A549 (cell line): Measurements from ENCODE around the gene RUNX1. TPM values are rescaled to one million over a fixed set of nuclear protein-coding genes. Genes with fewer than 3 reads are reported as not detected.

Experiments used
- ATAC-seq, 2 experiments: fragments of 200-7000 bp in 1 of 2; fragments of >200 bp in 1 of 2; cut with Nextera tagmentation in 1 of 2; cut with Tn5 transposase in 1 of 2; 3 replicates each; pipeline versions ENCODE4 v1.8.0 to v1.9.1; 2018 to 2020; ENCODE audit warnings: mild to moderate bottlenecking in 1 of 2, moderate library complexity in 1 of 2
- CTCF ChIA-PET: fragments of 300-600 bp; sonication (Branson Sonifier 250); formaldehyde crosslinking; extraction: SDS; loops from one replicate; lab custom pipeline; 2021; ENCODE audit warnings: antibody characterized with exemption, inconsistent platforms; lab: Yijun Ruan, JAX
- POLR2A ChIA-PET: fragments of 350-600 bp; formaldehyde crosslinking; extraction: SDS; loops from one replicate; lab custom pipeline; 2021; ENCODE audit warnings: antibody characterized with exemption, inconsistent platforms; lab: Yijun Ruan, JAX
- DNase-seq, 2 experiments: peaks; one replicate each; pipeline versions ENCODE4 v3.0.0 to v3.0.0-alpha.2; 2011 to 2016; ENCODE audit warnings: low read depth in 1 of 2, low spot score in 1 of 2
- FAIRE-seq: peaks from 2 replicates; lab custom pipeline; 2011; peaks lifted over from hg19 to GRCh38; lab: Jason Lieb, UNC
- H3K27ac ChIP-seq, 2 experiments: fragments of >200 bp; sonication (Bioruptor Twin); formaldehyde crosslinking; 3 replicates each; pipeline ENCODE4 v1.5.1; 2016 to 2017
- H3K4me1 ChIP-seq: fragments of >200 bp; sonication (Bioruptor Twin); formaldehyde crosslinking; 3 replicates; pipeline ENCODE4 v1.6.1; 2016
- H3K4me2 ChIP-seq: fragments of >200 bp; sonication (Bioruptor Twin); formaldehyde crosslinking; 3 replicates; pipeline ENCODE4 v1.6.1; 2016
- H3K4me3 ChIP-seq: fragments of >200 bp; sonication (Bioruptor Twin); formaldehyde crosslinking; 3 replicates; pipeline ENCODE4 v1.5.1; 2016
- H3K9me3 ChIP-seq: fragments of >200 bp; sonication (Bioruptor Twin); formaldehyde crosslinking; 3 replicates; pipeline ENCODE4 v1.6.1; 2016
- CBX2 ChIP-seq: fragments of 200-600 bp; sonication (generic); IDR thresholded peaks from 2 replicates; pipeline ENCODE4 v1.6.1; 2016; ENCODE audit warnings: low read depth, mild to moderate bottlenecking, borderline replicate concordance
- FOSL2 ChIP-seq, 2 experiments: fragments of 450-650 bp in 1 of 2; fragments of >200 bp in 1 of 2; sonication (Bioruptor Twin) in 1 of 2; formaldehyde crosslinking; IDR thresholded peaks; 2 replicates each; pipeline versions ENCODE4 v1.5.0 to v1.6.1; 2016 to 2020; ENCODE audit warnings: mild to moderate bottlenecking in 1 of 2, moderate library complexity in 1 of 2
- FOXS1 ChIP-seq: fragments of 250-450 bp; sonication (Bioruptor Pico); IDR thresholded peaks from 2 replicates; pipeline ENCODE4 v1.5.0; 2020; ENCODE audit warnings: mild to moderate bottlenecking, moderate library complexity
- HDAC2 ChIP-seq: fragments of 200-600 bp; sonication (generic); IDR thresholded peaks from 2 replicates; pipeline ENCODE4 v1.6.1; 2016
- HOXA7 ChIP-seq: fragments of 250-450 bp; sonication (Bioruptor Pico); IDR thresholded peaks from 2 replicates; pipeline ENCODE4 v1.5.0; 2020; ENCODE audit warnings: mild to moderate bottlenecking, moderate library complexity
- HOXB13 ChIP-seq: fragments of 250-450 bp; sonication (Bioruptor Pico); IDR thresholded peaks from 2 replicates; pipeline ENCODE4 v1.5.0; 2020; ENCODE audit warnings: low read depth, mild to moderate bottlenecking, moderate library complexity
- JUNB ChIP-seq: fragments of >200 bp; sonication (Bioruptor Twin); formaldehyde crosslinking; IDR thresholded peaks from 2 replicates; pipeline ENCODE4 v1.6.1; 2016
- NFE2L2 ChIP-seq: fragments of 150-350 bp; conservative IDR thresholded peaks from 2 replicates; pipeline ENCODE4 v1.6.1; 2014; ENCODE audit warnings: low read length
- NPAS2 ChIP-seq: fragments of 250-450 bp; sonication (Bioruptor Pico); IDR thresholded peaks from 2 replicates; pipeline ENCODE4 v1.8.0; 2022; ENCODE audit warnings: mild to moderate bottlenecking, moderate library complexity, borderline replicate concordance
- RFX5 ChIP-seq: fragments of 450-650 bp; IDR thresholded peaks from 2 replicates; pipeline ENCODE4 v1.7.1; 2014; ENCODE audit warnings: antibody characterized with exemption, mild to moderate bottlenecking, moderate library complexity
- WGBS: methylation state at CpG from one replicate; pipeline ENCODE4 v1.1.6; 2017; ENCODE audit errors: missing lambda C conversion rate; 5-methylcytosine and 5-hydroxymethylcytosine counted together
- polyA plus RNA-seq, 4 experiments: library from polyadenylated mRNA; depleted of rRNA in 3 of 4; stranded (reverse); fragments of >200 nt; fragmentation: RNase III in 1 of 4; extraction: RNeasy Plus Mini Kit Qiagen cat#74134 plus additional on column Dnase treatment in 1 of 4; gene quantifications; 2 replicates in 3 of 4; 3 replicates in 1 of 4; pipeline ENCODE4 v1.2.3, GENCODE V29; 2011 to 2017
- TF ChIP-seq, protein P1 (sequence below): IDR thresholded peaks from 2 replicates; pipeline ENCODE4 v1.6.1; 2012
- TF ChIP-seq, protein P2 (sequence below): fragments of 200-600 bp; sonication (generic); IDR thresholded peaks from 2 replicates; pipeline ENCODE4 v1.6.1; 2016; ENCODE audit warnings: antibody characterized with exemption, mild to moderate bottlenecking, moderate library complexity
- TF ChIP-seq, protein P3 (sequence below): IDR thresholded peaks from 2 replicates; pipeline ENCODE4 v1.6.1; 2012
- TF ChIP-seq, protein P4 (sequence below): fragments of 250-450 bp; sonication (Bioruptor Pico); IDR thresholded peaks from 2 replicates; pipeline ENCODE4 v1.5.0; 2020; ENCODE audit warnings: low read depth, mild to moderate bottlenecking, moderate library complexity
- TF ChIP-seq, protein P5 (sequence below): fragments of 150-350 bp; IDR thresholded peaks from 2 replicates; pipeline ENCODE4 v1.6.1; 2014; ENCODE audit warnings: low read depth, mild to moderate bottlenecking, low read length
- TF ChIP-seq, protein P6 (sequence below): fragments of >200 bp; sonication (Bioruptor Twin); formaldehyde crosslinking; IDR thresholded peaks from 3 replicates; pipeline ENCODE4 v1.6.1; 2016

Gene RUNX1
- polyA plus RNA-seq, 2 of the 4 experiments (the other 2 are of a cell fraction) = 5.5 TPM

DNA sequence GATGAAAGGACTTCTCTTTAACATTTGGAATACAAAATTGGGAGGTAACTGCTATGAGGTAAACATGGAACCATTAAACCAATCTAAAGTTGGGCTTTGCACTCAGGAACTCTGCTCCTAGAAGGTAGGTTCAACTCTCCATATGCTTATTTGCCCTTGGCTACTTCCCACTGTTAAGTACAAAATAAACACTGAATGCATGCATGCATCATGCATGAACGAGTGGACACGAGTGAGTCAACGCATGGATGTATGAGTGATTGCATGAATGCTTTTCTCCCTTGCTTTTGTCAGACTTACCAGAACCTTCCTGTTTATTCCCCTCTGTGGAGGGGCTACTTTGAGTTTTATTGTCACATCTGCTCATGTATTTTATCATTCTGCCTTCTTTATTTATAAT is 42.4 kb upstream of the RUNX1 start:
- Histone ChIP-seq H3K9me3 (no peaks in the 10 kb centered on the region), H3K4me3 (no peak overlapping the region), H3K4me2 (no peak overlapping the region), H3K27ac (no peak overlapping the region), H3K4me1 (no peaks in the 10 kb centered on the region)
- WGBS = 87% methylated on average over 3 of the region's 3 CpGs
- ChIA-PET POLR2A (no interaction called here), CTCF (no interaction called here)
- no peak for FAIRE-seq
- ATAC-seq = no peak
- DNase-seq = no peak
- TF ChIP-seq, protein P1, sequence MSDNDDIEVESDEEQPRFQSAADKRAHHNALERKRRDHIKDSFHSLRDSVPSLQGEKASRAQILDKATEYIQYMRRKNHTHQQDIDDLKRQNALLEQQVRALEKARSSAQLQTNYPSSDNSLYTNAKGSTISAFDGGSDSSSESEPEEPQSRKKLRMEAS = no peak
- TF ChIP-seq HOXB13 (no peak), JUNB (no peak), HOXA7 (CRISPR knock-in tag) (no peak), HDAC2 (no peak), FOXS1 (CRISPR knock-in tag) (no peak), NFE2L2 (no peak)
- TF ChIP-seq, protein P2, sequence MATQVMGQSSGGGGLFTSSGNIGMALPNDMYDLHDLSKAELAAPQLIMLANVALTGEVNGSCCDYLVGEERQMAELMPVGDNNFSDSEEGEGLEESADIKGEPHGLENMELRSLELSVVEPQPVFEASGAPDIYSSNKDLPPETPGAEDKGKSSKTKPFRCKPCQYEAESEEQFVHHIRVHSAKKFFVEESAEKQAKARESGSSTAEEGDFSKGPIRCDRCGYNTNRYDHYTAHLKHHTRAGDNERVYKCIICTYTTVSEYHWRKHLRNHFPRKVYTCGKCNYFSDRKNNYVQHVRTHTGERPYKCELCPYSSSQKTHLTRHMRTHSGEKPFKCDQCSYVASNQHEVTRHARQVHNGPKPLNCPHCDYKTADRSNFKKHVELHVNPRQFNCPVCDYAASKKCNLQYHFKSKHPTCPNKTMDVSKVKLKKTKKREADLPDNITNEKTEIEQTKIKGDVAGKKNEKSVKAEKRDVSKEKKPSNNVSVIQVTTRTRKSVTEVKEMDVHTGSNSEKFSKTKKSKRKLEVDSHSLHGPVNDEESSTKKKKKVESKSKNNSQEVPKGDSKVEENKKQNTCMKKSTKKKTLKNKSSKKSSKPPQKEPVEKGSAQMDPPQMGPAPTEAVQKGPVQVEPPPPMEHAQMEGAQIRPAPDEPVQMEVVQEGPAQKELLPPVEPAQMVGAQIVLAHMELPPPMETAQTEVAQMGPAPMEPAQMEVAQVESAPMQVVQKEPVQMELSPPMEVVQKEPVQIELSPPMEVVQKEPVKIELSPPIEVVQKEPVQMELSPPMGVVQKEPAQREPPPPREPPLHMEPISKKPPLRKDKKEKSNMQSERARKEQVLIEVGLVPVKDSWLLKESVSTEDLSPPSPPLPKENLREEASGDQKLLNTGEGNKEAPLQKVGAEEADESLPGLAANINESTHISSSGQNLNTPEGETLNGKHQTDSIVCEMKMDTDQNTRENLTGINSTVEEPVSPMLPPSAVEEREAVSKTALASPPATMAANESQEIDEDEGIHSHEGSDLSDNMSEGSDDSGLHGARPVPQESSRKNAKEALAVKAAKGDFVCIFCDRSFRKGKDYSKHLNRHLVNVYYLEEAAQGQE = no peak
- TF ChIP-seq, protein P3, sequence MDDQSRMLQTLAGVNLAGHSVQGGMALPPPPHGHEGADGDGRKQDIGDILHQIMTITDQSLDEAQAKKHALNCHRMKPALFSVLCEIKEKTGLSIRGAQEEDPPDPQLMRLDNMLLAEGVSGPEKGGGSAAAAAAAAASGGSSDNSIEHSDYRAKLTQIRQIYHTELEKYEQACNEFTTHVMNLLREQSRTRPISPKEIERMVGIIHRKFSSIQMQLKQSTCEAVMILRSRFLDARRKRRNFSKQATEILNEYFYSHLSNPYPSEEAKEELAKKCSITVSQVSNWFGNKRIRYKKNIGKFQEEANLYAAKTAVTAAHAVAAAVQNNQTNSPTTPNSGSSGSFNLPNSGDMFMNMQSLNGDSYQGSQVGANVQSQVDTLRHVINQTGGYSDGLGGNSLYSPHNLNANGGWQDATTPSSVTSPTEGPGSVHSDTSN = no peak
- TF ChIP-seq, protein P4, sequence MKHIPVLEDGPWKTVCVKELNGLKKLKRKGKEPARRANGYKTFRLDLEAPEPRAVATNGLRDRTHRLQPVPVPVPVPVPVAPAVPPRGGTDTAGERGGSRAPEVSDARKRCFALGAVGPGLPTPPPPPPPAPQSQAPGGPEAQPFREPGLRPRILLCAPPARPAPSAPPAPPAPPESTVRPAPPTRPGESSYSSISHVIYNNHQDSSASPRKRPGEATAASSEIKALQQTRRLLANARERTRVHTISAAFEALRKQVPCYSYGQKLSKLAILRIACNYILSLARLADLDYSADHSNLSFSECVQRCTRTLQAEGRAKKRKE (CRISPR knock-in tag) = no peak
- TF ChIP-seq, protein P5, sequence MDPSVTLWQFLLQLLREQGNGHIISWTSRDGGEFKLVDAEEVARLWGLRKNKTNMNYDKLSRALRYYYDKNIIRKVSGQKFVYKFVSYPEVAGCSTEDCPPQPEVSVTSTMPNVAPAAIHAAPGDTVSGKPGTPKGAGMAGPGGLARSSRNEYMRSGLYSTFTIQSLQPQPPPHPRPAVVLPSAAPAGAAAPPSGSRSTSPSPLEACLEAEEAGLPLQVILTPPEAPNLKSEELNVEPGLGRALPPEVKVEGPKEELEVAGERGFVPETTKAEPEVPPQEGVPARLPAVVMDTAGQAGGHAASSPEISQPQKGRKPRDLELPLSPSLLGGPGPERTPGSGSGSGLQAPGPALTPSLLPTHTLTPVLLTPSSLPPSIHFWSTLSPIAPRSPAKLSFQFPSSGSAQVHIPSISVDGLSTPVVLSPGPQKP = no peak

DNA sequence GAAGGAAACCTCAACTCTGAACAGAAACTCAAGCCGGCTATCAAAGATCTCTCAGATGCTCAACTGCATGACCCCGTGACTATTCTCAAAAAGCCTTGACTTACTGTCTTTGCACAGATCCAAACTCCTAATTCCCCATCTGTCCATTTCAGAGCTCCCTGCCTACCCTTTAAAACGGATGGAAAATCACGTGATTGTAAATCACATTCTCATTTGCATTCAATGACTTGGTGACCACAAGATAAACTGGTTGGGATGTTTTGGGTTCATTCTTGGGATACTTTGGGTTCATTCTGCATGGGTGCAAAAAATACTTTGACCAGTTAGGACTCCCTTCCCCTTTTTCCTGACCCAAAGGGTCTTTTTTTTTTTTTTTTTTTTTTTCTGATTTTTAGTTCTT is 41.3 kb upstream of the RUNX1 start:
- 62% methylated on average over 4 of the region's 4 CpGs for WGBS
- Histone ChIP-seq H3K4me1 (no peaks in the 10 kb centered on the region; the same call in 2 of the 3 replicates), H3K4me2 (no peak overlapping the region), H3K27ac (no peak overlapping the region), H3K4me3 (no peak overlapping the region), H3K9me3 (no peaks in the 10 kb centered on the region)
- DNase-seq (no peak), FAIRE-seq (no peak), ATAC-seq (no peak)
- ChIA-PET CTCF (no interaction called here), POLR2A (no interaction called here)
- TF ChIP-seq CBX2 = no peak
- TF ChIP-seq, protein P1 = no peak
- no peak for TF ChIP-seq NPAS2 (CRISPR knock-in tag)
- TF ChIP-seq HDAC2 = no peak
- TF ChIP-seq FOSL2 (IDR thresholded peaks at IDR 0.05) = no peak
- TF ChIP-seq FOSL2 (CRISPR knock-in tag; IDR thresholded peaks at IDR 0.05) = no peak
- TF ChIP-seq, protein P6, sequence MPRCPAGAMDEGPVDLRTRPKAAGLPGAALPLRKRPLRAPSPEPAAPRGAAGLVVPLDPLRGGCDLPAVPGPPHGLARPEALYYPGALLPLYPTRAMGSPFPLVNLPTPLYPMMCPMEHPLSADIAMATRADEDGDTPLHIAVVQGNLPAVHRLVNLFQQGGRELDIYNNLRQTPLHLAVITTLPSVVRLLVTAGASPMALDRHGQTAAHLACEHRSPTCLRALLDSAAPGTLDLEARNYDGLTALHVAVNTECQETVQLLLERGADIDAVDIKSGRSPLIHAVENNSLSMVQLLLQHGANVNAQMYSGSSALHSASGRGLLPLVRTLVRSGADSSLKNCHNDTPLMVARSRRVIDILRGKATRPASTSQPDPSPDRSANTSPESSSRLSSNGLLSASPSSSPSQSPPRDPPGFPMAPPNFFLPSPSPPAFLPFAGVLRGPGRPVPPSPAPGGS = no peak
- no peak for TF ChIP-seq RFX5
